EH (cell line): ENCODE data around the gene BICD2.

ENCODE experiments used
- DNase-seq: peaks from one replicate; pipeline ENCODE4 v3.0.0-alpha.2; 2015; ENCODE audit warnings: low read depth

BICD2 gene

GRCh38 chr9:92668746-92669526 lies 95.7 kb downstream of the BICD2 start:
- peak; percentile 83 for DNase-seq

- no peak for DNase-seq
Observed at GRCh38 chr9:92666912-92667532, 97.6 kb downstream of the BICD2 start.

DNA sequence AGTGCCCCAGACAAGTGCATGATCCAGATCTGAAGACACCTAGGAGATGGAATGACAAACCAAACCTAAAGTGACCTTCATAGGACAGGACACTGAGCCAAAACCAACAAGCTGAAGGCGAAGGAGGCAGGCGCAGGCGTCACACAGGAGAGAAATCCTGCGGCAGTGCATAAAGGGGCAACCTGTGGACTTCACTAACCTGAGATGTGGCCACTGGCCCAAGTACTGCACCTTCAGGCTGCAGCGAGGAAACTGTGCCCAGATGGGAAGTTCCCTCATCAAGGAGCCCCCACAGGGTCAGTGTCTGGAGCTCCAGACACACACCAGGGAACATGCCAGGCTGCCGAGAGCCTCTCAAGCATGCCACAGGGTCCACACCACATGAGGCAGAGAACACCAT lies 98.4 kb downstream of the BICD2 start:
- no peak for DNase-seq

- no peak for DNase-seq
Observed at GRCh38 chr9:92665836-92666235, 98.8 kb downstream of the BICD2 start.

DNA sequence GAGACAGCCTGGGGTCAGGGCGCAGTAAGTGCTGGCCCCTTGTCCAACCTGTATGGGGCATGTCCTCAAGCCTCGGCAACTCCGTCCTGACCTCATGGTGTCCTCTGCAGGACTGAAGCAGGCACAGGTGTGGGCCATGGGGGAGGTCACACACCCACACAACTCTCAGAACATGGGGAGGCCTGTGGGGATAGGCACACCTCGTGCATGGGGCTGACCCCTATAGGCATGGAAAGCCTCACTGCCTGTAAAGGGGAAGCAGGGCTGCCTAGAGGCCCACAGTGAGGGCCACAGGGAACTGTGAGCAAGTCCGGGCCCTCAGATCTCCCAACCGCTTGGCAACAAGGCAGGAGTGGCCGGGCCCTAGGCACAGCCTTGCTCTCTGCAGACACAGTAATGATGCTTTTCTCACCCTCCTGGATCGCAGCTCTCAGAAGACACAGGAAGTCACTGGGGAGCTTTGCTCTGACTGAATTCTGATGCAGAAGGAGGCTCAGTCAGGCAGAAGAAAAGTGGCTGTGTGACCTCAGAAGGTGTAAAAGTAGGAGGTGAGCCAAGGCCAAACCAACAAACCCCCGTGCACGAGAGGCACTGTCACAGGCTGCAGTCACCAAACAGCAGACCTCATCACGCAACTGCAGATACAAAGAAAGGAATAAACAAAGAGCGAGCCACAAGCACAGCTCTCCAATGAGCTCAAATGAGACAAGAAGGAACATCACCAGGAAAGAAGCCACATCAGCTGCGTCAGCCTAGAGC lies 100.1 kb downstream of the BICD2 start:
- no peak for DNase-seq

DNA sequence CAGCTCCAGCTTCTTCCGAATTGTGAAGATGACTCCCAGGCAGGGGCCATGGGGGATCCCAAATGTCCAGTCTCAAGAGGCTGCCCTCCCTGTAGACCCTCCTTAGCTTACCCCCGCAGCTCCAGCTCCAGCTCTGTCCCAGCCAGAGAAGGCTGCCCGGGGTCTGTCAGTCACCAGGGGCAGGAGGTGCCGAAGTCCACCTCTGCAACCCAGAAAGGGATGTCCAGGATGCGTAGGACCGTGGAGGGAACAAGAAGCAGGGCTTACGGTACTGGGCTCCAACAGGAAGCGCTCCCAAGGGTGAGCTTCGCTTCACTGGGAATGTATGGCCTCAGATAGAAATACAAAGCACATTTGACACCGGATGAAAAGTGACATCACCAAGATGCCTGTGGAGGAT lies 100.7 kb downstream of the BICD2 start:
- no peak for DNase-seq

DNA sequence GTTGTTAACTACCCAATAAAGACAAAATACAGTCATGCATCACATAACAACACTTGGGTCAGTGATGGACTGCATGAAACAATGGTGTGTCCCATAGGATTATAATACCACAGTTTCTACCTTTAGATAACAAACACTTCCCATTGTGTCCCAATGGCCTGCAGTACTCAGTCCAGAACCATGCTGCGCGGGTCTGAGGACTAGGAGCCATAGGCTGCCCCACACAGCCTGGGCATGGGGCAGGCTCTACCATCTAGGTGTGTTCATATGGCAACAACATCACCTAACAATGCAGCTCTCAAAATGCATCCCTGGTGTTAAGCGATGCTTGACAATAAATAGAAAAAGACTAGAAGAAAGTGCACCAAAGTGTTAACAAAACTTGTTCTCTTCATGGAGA lies 101.5 kb downstream of the BICD2 start:
- no peak for DNase-seq

GRCh38 chr9:92661743-92662142 lies 102.9 kb downstream of the BICD2 start:
- no peak for DNase-seq
